Bronchial epithelial cell (primary cell): Measurements from ENCODE around the gene WDR81. TPM values are rescaled to one million over a fixed set of nuclear protein-coding genes. Genes with fewer than 3 reads are reported as not detected.
"Not testable (repeated sequence)": the region's sequence is repeated elsewhere in the genome, so short reads cannot be mapped to it uniquely, and the experiment has no call there.

Source experiments
- DNase-seq: peaks from one replicate; pipeline ENCODE4 v3.0.0-alpha.2; 2010; ENCODE audit warnings: low read depth
- FAIRE-seq: peaks from 2 replicates; lab custom pipeline; 2011; peaks lifted over from hg19 to GRCh38; lab: Jason Lieb, UNC
- H3K27me3 ChIP-seq: 2 replicates; pipeline ENCODE4 v1.5.1; 2011; ENCODE audit warnings: low read length; ENCODE audit not compliant: control insufficient read depth, insufficient read depth
- H3K36me3 ChIP-seq: 2 replicates; pipeline ENCODE4 v1.5.1; 2011; ENCODE audit warnings: low read length; ENCODE audit not compliant: control insufficient read depth, insufficient read depth
- H3K4me3 ChIP-seq: 2 replicates; pipeline ENCODE4 v1.5.1; 2011; ENCODE audit warnings: mild to moderate bottlenecking, low read depth, low read length, control low read depth
- total RNA-seq: library from RNA; depleted of rRNA; stranded (reverse); fragments of >200 nt; gene quantifications from 2 replicates; pipeline ENCODE4 v1.2.1, GENCODE V29; 2014
- TF ChIP-seq, protein P1 (sequence below): IDR thresholded peaks from 2 replicates; pipeline ENCODE4 v1.5.1; 2011; ENCODE audit warnings: mild to moderate bottlenecking, moderate library complexity, low read length, control low read depth, inconsistent platforms; ENCODE audit not compliant: insufficient read depth, severe bottlenecking

The WDR81 gene
- total RNA-seq, 1 donor from 2014 or later, result 21.6 TPM

DNA sequence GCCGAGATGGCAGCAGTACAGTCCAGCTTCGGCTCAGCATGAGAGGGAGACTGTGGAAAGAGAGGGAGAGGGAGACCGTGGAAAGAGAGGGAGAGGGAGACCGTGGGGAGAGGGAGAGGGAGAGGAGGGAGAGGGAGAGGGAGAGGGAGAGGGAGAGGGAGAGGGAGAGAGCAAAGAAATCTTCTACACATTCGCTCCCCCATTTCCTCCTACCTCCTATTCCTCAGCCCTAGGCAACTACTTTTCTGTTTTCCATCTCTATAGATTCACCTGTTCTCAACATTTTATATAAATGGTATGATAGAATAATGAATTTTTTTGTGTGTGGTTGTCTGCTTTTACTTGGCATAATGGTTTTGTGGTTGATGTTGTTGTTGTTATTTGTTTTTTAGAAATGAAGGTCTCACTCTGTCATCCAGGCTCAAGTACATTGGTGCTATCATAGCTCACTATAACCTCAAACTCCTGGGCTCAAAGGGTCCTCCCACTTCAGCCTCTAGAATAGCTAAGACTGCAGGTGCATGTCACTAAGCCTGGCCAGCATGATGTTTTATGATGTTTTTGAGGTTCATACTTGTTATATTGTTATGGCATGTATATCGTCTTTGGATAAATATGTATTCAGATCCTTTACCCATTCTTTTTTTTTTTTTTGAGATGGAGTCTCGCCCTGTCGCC, 33.8 kb upstream of the WDR81 start:
- Histone ChIP-seq H3K27me3 (no peaks in the 10 kb centered on the region), H3K4me3 (no peak overlapping the region), H3K36me3 (no peaks in the 10 kb centered on the region)
- FAIRE-seq, result no peak
- DNase-seq, result no peak
- TF ChIP-seq, protein P1, sequence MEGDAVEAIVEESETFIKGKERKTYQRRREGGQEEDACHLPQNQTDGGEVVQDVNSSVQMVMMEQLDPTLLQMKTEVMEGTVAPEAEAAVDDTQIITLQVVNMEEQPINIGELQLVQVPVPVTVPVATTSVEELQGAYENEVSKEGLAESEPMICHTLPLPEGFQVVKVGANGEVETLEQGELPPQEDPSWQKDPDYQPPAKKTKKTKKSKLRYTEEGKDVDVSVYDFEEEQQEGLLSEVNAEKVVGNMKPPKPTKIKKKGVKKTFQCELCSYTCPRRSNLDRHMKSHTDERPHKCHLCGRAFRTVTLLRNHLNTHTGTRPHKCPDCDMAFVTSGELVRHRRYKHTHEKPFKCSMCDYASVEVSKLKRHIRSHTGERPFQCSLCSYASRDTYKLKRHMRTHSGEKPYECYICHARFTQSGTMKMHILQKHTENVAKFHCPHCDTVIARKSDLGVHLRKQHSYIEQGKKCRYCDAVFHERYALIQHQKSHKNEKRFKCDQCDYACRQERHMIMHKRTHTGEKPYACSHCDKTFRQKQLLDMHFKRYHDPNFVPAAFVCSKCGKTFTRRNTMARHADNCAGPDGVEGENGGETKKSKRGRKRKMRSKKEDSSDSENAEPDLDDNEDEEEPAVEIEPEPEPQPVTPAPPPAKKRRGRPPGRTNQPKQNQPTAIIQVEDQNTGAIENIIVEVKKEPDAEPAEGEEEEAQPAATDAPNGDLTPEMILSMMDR, result no peak

DNA sequence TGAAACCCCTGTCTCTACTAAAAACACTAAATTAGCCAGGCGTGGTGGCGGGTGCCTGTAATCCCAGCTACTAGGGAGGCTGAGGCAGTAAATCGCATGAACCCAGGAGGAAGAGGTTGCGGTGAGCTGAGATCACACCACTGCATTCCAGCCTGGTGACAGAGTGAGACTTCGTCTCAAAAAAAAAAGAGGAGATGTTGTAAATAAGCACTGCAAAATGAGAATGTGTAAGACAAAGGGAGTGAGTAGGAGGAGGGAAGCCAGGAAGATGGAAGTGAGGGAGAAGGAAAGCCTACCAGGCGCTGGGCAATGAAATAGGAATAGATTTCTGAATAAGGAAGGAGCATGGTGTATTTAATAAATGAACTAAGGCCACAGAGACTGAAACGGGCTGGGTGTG, 31.2 kb upstream of the WDR81 start:
- no peak for FAIRE-seq
- TF ChIP-seq, protein P1, result no peak
- DNase-seq, result peak; percentile 20
- Histone ChIP-seq H3K36me3 (no peaks in the 10 kb centered on the region), H3K4me3 (no peak overlapping the region), H3K27me3 (no peaks in the 10 kb centered on the region)

DNA sequence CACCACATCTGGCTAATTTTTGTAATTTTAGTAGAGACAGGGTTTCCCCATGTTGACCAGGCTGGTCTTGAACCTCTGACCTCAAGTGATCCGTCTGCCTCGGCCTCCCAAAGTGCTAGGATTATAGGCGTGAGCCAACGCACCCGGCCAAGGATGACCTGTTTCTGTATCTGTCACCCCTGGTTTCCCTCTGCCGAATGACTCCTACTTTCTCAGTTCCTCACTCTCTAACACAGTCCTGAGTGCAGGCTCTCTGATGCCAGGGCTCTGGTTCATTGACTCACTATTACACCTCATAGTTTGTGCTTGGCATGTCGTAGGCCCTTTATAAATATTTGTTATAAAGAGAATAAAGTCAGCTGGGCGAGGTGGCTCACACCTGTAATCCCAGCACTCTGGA, 29.1 kb upstream of the WDR81 start:
- no peak for DNase-seq

DNA sequence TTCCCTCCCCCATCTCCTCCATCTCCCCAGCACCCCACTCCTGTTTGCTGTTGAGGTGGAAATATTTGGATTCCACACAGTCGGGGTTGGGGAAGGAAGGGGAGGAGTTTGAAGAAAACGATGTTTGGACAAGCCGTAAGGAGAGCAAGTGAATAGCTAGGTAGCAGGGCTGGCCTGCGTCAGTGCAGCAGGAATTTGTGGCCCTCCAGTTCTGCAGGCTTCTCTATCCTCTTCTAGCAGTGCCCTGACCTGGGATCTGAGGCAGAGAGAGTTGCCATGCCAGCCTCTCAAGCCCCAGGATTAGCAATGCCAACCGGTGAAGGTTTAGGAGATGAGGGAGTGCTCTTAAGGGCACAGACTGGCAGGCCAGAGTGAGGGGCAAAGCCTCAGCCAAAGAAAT, 26.8 kb upstream of the WDR81 start:
- Histone ChIP-seq H3K36me3 (no peaks in the 10 kb centered on the region), H3K4me3 (no peak overlapping the region), H3K27me3 (no peaks in the 10 kb centered on the region)
- TF ChIP-seq, protein P1, result no peak
- no peak for DNase-seq
- no peak for FAIRE-seq

More for the DNA sequence above, 29.1 kb upstream of the WDR81 start:
- TF ChIP-seq, protein P1, result no peak
- Histone ChIP-seq H3K36me3 (no peaks in the 10 kb centered on the region), H3K4me3 (no peak overlapping the region), H3K27me3 (no peaks in the 10 kb centered on the region)
- no peak for FAIRE-seq

DNA sequence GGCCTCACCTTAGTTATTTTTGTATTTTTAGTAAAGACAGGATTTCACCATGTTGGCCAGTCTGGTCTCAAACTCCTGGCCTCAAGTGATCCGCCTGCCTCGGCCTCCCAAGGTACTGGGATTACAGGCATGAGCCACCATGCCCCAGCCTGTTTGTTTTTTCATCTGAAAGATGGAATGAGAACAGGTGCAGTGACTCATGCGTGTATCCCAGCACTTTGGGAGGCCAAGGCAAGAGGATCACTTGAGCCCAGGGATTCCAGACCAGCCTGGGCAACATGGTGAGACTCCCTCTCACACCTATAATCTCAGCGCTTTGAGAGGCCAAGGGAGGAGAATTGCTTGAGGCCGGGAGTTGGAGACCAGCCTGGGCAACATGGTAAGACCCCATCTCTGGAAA, 24.6 kb upstream of the WDR81 start:
- not testable (repeated sequence) for H3K4me3 ChIP-seq, H3K27me3 ChIP-seq, DNase-seq, H3K36me3 ChIP-seq, FAIRE-seq

DNA sequence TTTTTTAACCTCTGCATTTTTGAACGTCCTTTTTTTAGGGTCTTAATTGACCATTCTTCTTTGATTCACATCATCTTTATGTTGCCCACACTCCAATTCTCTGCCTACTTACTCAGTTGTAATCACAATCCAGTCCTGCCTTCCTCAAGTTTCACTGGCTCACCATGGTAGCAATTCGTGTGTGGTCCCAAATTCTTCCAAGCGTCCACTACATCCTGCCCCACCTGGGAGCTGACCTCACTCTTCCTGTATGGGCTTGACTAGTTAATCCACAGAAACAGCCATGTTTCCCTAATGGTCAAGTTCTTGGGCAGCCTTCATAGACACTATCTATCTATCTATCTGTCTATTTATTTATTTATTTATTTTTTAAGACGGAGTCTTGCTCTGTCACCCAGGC, 21.4 kb upstream of the WDR81 start:
- H3K4me3 ChIP-seq, result no peak overlapping the region
- DNase-seq (peak; percentile 17), FAIRE-seq (peak; percentile 76)
- TF ChIP-seq, protein P1, result no peak
- H3K27me3 ChIP-seq, result no peaks in the 10 kb centered on the region
- H3K36me3 ChIP-seq, result peaks cover 2% of the 10 kb centered on the region
